Endodermal cell (in vitro differentiated cells): ENCODE measurements around the gene RTL1. TPM values are rescaled to one million over a fixed set of nuclear protein-coding genes. Genes with fewer than 3 reads are reported as not detected.

Source experiments
- DNase-seq: peaks from one replicate; pipeline ENCODE4 v3.0.0-alpha.2; 2017
- H3K27ac ChIP-seq: 2 replicates; pipeline ENCODE4 v1.5.1; 2013; ENCODE audit warnings: mild to moderate bottlenecking, low read depth, low read length, moderate library complexity
- H3K27me3 ChIP-seq: 2 replicates; pipeline ENCODE4 v1.6.1; 2013; ENCODE audit warnings: mild to moderate bottlenecking, low read length, moderate library complexity; ENCODE audit not compliant: insufficient read depth, control insufficient read depth, poor library complexity, severe bottlenecking
- H3K36me3 ChIP-seq: 2 replicates; pipeline ENCODE4 v1.7.0; 2013; ENCODE audit warnings: mild to moderate bottlenecking, low read length, moderate library complexity; ENCODE audit not compliant: control insufficient read depth, insufficient read depth
- H3K4me1 ChIP-seq: one replicate; pipeline ENCODE4 v1.7.0; 2013; ENCODE audit warnings: low read length; ENCODE audit not compliant: control insufficient read depth, insufficient read depth
- H3K4me3 ChIP-seq: 2 replicates; pipeline ENCODE4 v1.5.1; 2013; ENCODE audit warnings: mild to moderate bottlenecking, low read length, moderate library complexity
- H3K9ac ChIP-seq: 2 replicates; pipeline ENCODE4 v1.6.1; 2013; ENCODE audit warnings: mild to moderate bottlenecking, low read length, moderate library complexity; ENCODE audit not compliant: poor library complexity, severe bottlenecking; ENCODE audit errors: extremely low read depth
- H3K9me3 ChIP-seq: 2 replicates; pipeline ENCODE4 v1.6.1; 2013; ENCODE audit warnings: mild to moderate bottlenecking, low read length, moderate library complexity; ENCODE audit not compliant: control insufficient read depth
- H3K27ac Mint-ChIP-seq: 2 replicates; pipeline ENCODE4 v1.8.0; 2020; ENCODE audit warnings: mixed read lengths
- H3K27me3 Mint-ChIP-seq: 2 replicates; pipeline ENCODE4 v1.8.0; 2021; ENCODE audit warnings: mild to moderate bottlenecking, mixed read lengths; ENCODE audit not compliant: insufficient read depth
- H3K36me3 Mint-ChIP-seq: 2 replicates; pipeline ENCODE4 v1.8.0; 2020; ENCODE audit warnings: low read depth, mixed read lengths
- H3K4me1 Mint-ChIP-seq: 2 replicates; pipeline ENCODE4 v1.8.0; 2020; ENCODE audit warnings: mixed read lengths
- H3K4me3 Mint-ChIP-seq: 2 replicates; pipeline ENCODE4 v1.8.0; 2020; ENCODE audit warnings: mild to moderate bottlenecking, moderate library complexity, mixed read lengths
- H3K9me3 Mint-ChIP-seq: 2 replicates; pipeline ENCODE4 v1.8.0; 2020; ENCODE audit warnings: mild to moderate bottlenecking, mixed read lengths
- WGBS, 2 experiments: methylation state at CpG; one replicate each; pipeline versions ENCODE4 v1.1.5 to v1.1.7; 2013; ENCODE audit warnings: missing lambda C conversion rate in 2 of 2, mixed read lengths in 1 of 2; ENCODE audit not compliant: insufficient coverage in 1 of 2, insufficient read length in 1 of 2; 5-methylcytosine and 5-hydroxymethylcytosine counted together
- total RNA-seq, 2 donors: library from RNA; stranded (reverse); fragmentation: NEBNext Ultra II Directional in 1 of 2; extraction: Animal tissue kit (Norgen Biotek cat#: 25700) in 1 of 2; gene quantifications; 2 replicates in 1 of 2; 3 replicates in 1 of 2; pipeline ENCODE4 v1.2.1, GENCODE V29; 2021
- TF ChIP-seq, protein P1 (sequence below): fragments of 200-600 bp; sonication (generic); conservative IDR thresholded peaks from 2 replicates; pipeline ENCODE4 v1.5.0; 2021; ENCODE audit warnings: antibody characterized with exemption, mild to moderate bottlenecking

The RTL1 gene
- total RNA-seq, 2 donors from 2014 or later = 0.86 to 2.0 TPM

- TF ChIP-seq, protein P1, sequence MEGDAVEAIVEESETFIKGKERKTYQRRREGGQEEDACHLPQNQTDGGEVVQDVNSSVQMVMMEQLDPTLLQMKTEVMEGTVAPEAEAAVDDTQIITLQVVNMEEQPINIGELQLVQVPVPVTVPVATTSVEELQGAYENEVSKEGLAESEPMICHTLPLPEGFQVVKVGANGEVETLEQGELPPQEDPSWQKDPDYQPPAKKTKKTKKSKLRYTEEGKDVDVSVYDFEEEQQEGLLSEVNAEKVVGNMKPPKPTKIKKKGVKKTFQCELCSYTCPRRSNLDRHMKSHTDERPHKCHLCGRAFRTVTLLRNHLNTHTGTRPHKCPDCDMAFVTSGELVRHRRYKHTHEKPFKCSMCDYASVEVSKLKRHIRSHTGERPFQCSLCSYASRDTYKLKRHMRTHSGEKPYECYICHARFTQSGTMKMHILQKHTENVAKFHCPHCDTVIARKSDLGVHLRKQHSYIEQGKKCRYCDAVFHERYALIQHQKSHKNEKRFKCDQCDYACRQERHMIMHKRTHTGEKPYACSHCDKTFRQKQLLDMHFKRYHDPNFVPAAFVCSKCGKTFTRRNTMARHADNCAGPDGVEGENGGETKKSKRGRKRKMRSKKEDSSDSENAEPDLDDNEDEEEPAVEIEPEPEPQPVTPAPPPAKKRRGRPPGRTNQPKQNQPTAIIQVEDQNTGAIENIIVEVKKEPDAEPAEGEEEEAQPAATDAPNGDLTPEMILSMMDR = no peak
- Histone ChIP-seq H3K4me3 (no peak overlapping the region), H3K9ac (no peak overlapping the region), H3K27ac (no peak overlapping the region), H3K9me3 (no peaks in the 10 kb centered on the region), H3K36me3 (no peaks in the 10 kb centered on the region), H3K4me1 (no peaks in the 10 kb centered on the region), H3K27me3 (peaks cover 6% of the 10 kb centered on the region)
- H3K4me3 Mint-ChIP-seq = no peak overlapping the region
- no peaks in the 10 kb centered on the region for H3K36me3 Mint-ChIP-seq
- 87 to 88% methylated on average over 7 to 8 of the region's 8 CpGs for WGBS, 2 experiments
- H3K27me3 Mint-ChIP-seq = no peaks in the 10 kb centered on the region
- peaks cover 2% of the 10 kb centered on the region for H3K4me1 Mint-ChIP-seq
- DNase-seq = no peak
- H3K27ac Mint-ChIP-seq = no peak overlapping the region
- H3K9me3 Mint-ChIP-seq = no peaks in the 10 kb centered on the region
Measured at GRCh38 chr14:100849115-100849781, 54.3 kb downstream of the RTL1 start.

DNA sequence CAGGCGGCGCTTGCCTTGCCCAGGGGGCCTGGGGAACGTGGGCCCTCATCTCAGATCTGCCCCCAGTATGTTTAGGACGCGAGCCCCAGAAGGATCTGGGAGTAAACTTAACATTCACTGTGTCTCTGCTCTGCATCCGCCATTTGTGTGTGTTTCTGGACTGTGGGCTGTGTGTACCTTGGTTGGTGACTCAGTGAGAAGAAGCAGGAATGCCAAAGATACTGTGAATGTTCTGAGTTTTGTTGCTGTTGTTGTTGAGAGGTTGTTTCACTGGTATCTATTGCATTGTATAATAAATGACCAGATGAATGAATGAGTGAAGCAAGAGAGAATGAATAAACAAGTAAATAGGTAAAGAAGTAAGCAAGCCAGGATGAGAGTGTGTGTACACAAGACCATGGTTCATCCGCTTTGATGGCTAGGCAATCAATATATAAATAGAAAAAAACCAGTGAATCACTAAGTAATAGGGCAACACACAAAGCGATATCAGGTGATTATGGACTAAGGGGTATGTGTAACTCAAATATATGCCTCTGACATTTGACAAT, 57.1 kb downstream of the RTL1 start:
- no peak overlapping the region for H3K9ac ChIP-seq
- peak overlapping the region; percentile 57 for H3K27ac ChIP-seq
- H3K36me3 ChIP-seq = no peaks in the 10 kb centered on the region
- DNase-seq = no peak
- H3K27me3 ChIP-seq = peaks cover 6% of the 10 kb centered on the region
- TF ChIP-seq, protein P1 = no peak
- WGBS, 2 experiments = 89 to 91% methylated on average over 3 to 8 of the region's 8 CpGs
- Mint-ChIP-seq H3K27me3 (no peaks in the 10 kb centered on the region), H3K36me3 (no peaks in the 10 kb centered on the region), H3K27ac (no peak overlapping the region), H3K4me3 (no peak overlapping the region), H3K4me1 (peaks cover 17% of the 10 kb centered on the region), H3K9me3 (no peaks in the 10 kb centered on the region)
- no peak overlapping the region for H3K4me3 ChIP-seq
- H3K4me1 ChIP-seq = peaks cover 9% of the 10 kb centered on the region
- no peaks in the 10 kb centered on the region for H3K9me3 ChIP-seq

DNA sequence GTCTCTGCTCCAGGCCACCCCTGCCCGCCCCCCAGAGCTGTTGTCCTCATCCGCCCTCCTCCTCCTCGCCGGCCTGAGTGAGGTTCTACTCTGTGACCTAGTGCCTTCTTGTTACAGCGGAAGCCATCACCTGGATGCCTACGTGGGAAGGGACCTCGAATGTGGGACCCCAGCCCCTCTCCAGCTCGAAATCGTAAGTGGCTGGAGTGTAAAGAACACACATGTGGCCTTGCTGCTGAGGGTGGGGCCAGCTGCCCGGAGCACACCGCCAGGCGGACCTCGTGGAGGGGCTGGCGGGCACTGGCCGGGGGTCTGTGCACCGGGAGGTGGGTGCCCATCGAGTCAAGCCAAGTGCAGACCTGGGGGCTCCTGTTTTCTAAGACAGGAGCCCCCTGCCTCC, 58.2 kb downstream of the RTL1 start:
- Histone ChIP-seq H3K9me3 (no peaks in the 10 kb centered on the region), H3K27me3 (peaks cover 6% of the 10 kb centered on the region), H3K9ac (no peak overlapping the region), H3K27ac (no peak overlapping the region), H3K4me1 (peaks cover 15% of the 10 kb centered on the region), H3K36me3 (no peaks in the 10 kb centered on the region), H3K4me3 (no peak overlapping the region)
- Mint-ChIP-seq H3K27me3 (no peaks in the 10 kb centered on the region), H3K36me3 (no peaks in the 10 kb centered on the region), H3K9me3 (no peaks in the 10 kb centered on the region), H3K4me1 (peaks cover 23% of the 10 kb centered on the region), H3K4me3 (no peak overlapping the region), H3K27ac (no peak overlapping the region)
- 93 to 96% methylated on average over 12 to 17 of the region's 17 CpGs for WGBS, 2 experiments
- TF ChIP-seq, protein P1 = no peak
- no peak for DNase-seq
